Fibroblast of lung (primary cell): Measurements from ENCODE around the gene SCFD2. TPM values are rescaled to one million over a fixed set of nuclear protein-coding genes. Genes with fewer than 3 reads are reported as not detected.

Experiments
- DNase-seq, 2 donors: peaks; one replicate each; pipeline versions ENCODE4 v3.0.0 to v3.0.0-alpha.2; 2010; ENCODE audit warnings: low read depth in 2 of 2
- H2AFZ ChIP-seq: 2 replicates; pipeline ENCODE4 v1.5.1; 2012; ENCODE audit warnings: low read length, control low read depth, inconsistent platforms
- H3K27ac ChIP-seq: 2 replicates; pipeline ENCODE4 v1.5.1; 2011; ENCODE audit warnings: low read length, control low read depth; ENCODE audit not compliant: insufficient read depth
- H3K27me3 ChIP-seq: 2 replicates; pipeline ENCODE4 v1.5.1; 2011; ENCODE audit warnings: mild to moderate bottlenecking, low read length; ENCODE audit not compliant: control insufficient read depth, insufficient read depth
- H3K36me3 ChIP-seq: 2 replicates; pipeline ENCODE4 v1.5.1; 2011; ENCODE audit warnings: low read length; ENCODE audit not compliant: control insufficient read depth, insufficient read depth
- H3K4me1 ChIP-seq: 2 replicates; pipeline ENCODE4 v1.5.1; 2011; ENCODE audit warnings: low read length; ENCODE audit not compliant: control insufficient read depth, insufficient read depth; ENCODE audit errors: extremely low read depth
- H3K4me2 ChIP-seq: 2 replicates; pipeline ENCODE4 v1.5.1; 2011; ENCODE audit warnings: low read length, control low read depth; ENCODE audit not compliant: insufficient read depth; ENCODE audit errors: extremely low read depth
- H3K4me3 ChIP-seq, 4 experiments: fragments of 200-600 bp in 1 of 4; sonication (generic) in 1 of 4; replicated peaks in 1 of 4; 2 replicates each; pipeline ENCODE4 v1.5.1; 2011 to 2016; ENCODE audit warnings: low read length in 4 of 4, low read depth in 3 of 4, mild to moderate bottlenecking in 3 of 4, control low read depth in 2 of 4, inconsistent platforms in 1 of 4, mixed read lengths in 1 of 4; ENCODE audit not compliant: insufficient read depth in 1 of 4; ENCODE audit errors: control extremely low read depth in 1 of 4
- H3K79me2 ChIP-seq: 2 replicates; pipeline ENCODE4 v1.5.1; 2012; ENCODE audit warnings: mild to moderate bottlenecking, low read length, inconsistent platforms; ENCODE audit not compliant: control insufficient read depth, insufficient read depth
- H3K9ac ChIP-seq: 2 replicates; pipeline ENCODE4 v1.5.1; 2011; ENCODE audit warnings: mild to moderate bottlenecking, low read length, control low read depth; ENCODE audit not compliant: insufficient read depth
- H3K9me3 ChIP-seq: 2 replicates; pipeline ENCODE4 v1.5.1; 2012; ENCODE audit warnings: low read depth, low read length; ENCODE audit not compliant: control insufficient read depth, insufficient read depth
- H4K20me1 ChIP-seq: 2 replicates; pipeline ENCODE4 v1.5.1; 2011; ENCODE audit warnings: low read length; ENCODE audit not compliant: control insufficient read depth, insufficient read depth; ENCODE audit errors: extremely low read depth
- EZH2 ChIP-seq: IDR thresholded peaks from 2 replicates; pipeline ENCODE4 v1.5.1; 2012; ENCODE audit warnings: low read length, control low read depth, mild to moderate bottlenecking; ENCODE audit errors: missing control alignments
- polyA plus RNA-seq, 2 donors: library from polyadenylated mRNA; depleted of rRNA in 1 of 2; stranded (reverse) in 1 of 2; unstranded in 1 of 2; fragments of >200 nt; gene quantifications; 2 replicates each; pipeline ENCODE4 v1.2.1, GENCODE V29; 2011 to 2012; ENCODE audit warnings: missing spikeins in 1 of 2
- total RNA-seq: library from RNA; depleted of rRNA; stranded (reverse); fragments of >200 nt; gene quantifications from 2 replicates; pipeline ENCODE4 v1.2.1, GENCODE V29; 2014
- TF ChIP-seq, protein P1 (sequence below), 2 donors: IDR thresholded peaks in 1 of 2; conservative IDR thresholded peaks in 1 of 2; 1 replicate in 1 of 2; 2 replicates in 1 of 2; pipeline ENCODE4 v1.5.1; 2011 to 2012; ENCODE audit warnings: low read length in 2 of 2, control low read depth in 1 of 2, inconsistent platforms in 1 of 2, low read depth in 1 of 2, mild to moderate bottlenecking in 1 of 2

The SCFD2 gene
- total and polyA plus RNA-seq, 2 donors (not counting 1 experiment from before 2014, with no cell fraction given), result 16.2 to 23.1 TPM

DNA sequence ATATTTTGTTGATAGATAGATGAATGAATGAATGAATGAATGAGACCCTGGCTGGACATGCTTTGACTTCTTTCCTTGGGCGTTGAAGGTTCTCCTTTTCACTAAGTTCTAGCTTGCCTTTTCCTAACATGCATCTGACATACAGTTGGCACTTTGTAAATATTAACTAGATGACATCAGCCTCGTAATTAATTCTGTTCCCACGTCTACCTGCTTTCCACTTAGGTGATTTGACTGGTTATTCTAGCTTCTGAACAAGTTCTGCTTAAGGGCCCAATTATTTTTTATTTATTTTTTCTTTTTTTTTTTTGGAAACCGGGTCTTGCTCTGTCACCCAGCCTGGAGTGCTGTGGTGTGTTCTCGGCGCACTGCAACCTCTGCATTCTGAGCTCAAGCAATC lies 517.6 kb downstream of the SCFD2 start:
- no peaks in the 10 kb centered on the region for H3K9me3 ChIP-seq
- peaks cover 2% of the 10 kb centered on the region for H3K27me3 ChIP-seq
- no peak overlapping the region for H3K27ac ChIP-seq
- no peaks in the 10 kb centered on the region for H3K36me3 ChIP-seq
- TF ChIP-seq, protein P1, sequence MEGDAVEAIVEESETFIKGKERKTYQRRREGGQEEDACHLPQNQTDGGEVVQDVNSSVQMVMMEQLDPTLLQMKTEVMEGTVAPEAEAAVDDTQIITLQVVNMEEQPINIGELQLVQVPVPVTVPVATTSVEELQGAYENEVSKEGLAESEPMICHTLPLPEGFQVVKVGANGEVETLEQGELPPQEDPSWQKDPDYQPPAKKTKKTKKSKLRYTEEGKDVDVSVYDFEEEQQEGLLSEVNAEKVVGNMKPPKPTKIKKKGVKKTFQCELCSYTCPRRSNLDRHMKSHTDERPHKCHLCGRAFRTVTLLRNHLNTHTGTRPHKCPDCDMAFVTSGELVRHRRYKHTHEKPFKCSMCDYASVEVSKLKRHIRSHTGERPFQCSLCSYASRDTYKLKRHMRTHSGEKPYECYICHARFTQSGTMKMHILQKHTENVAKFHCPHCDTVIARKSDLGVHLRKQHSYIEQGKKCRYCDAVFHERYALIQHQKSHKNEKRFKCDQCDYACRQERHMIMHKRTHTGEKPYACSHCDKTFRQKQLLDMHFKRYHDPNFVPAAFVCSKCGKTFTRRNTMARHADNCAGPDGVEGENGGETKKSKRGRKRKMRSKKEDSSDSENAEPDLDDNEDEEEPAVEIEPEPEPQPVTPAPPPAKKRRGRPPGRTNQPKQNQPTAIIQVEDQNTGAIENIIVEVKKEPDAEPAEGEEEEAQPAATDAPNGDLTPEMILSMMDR (conservative IDR thresholded peaks at IDR 0.05 in 1 of 2, IDR thresholded peaks at IDR 0.05 in 1 of 2; ENCODE audit: low read depth in 1 of 2, low read length in 2 of 2), result no peak
- TF ChIP-seq EZH2, result no peak
- H3K9ac ChIP-seq, result no peak overlapping the region
- no peaks in the 10 kb centered on the region for H3K79me2 ChIP-seq
- no peak overlapping the region for H3K4me3 ChIP-seq
- no peak overlapping the region for H3K4me2 ChIP-seq
- no peak for DNase-seq
- H4K20me1 ChIP-seq, result no peaks in the 10 kb centered on the region
- H2AFZ ChIP-seq, result no peak overlapping the region
- peaks cover 7% of the 10 kb centered on the region for H3K4me1 ChIP-seq

DNA sequence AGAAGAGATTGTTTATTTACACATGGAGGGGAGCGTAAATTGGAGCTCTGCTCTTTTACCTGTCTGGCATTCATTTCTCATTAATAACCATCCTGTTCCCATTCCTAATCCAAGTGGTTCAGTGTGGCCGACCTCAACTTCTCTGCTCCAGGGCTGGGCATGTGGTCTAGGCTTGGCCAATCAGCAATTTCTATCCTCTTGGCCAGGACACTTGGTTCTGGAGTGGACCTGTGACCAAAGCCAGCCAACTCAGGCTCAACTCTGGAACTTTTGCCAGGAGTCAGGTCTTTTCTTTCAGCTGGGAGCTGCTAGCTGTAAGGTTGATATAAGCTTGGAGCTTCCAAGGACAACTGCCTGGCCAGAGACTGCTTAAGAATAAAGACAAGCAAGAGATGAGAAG lies 519.4 kb downstream of the SCFD2 start:
- H4K20me1 ChIP-seq, result no peaks in the 10 kb centered on the region
- H3K4me2 ChIP-seq, result no peak overlapping the region
- no peak for TF ChIP-seq EZH2
- TF ChIP-seq, protein P1 (conservative IDR thresholded peaks at IDR 0.05 in 1 of 2, IDR thresholded peaks at IDR 0.05 in 1 of 2; ENCODE audit: low read depth in 1 of 2, low read length in 2 of 2), result no peak
- H3K4me3 ChIP-seq, result no peak overlapping the region
- H3K9me3 ChIP-seq, result no peaks in the 10 kb centered on the region
- H3K27me3 ChIP-seq, result peaks cover 2% of the 10 kb centered on the region
- no peaks in the 10 kb centered on the region for H3K4me1 ChIP-seq
- no peak for DNase-seq
- no peaks in the 10 kb centered on the region for H3K79me2 ChIP-seq
- no peak overlapping the region for H3K9ac ChIP-seq
- H2AFZ ChIP-seq, result no peak overlapping the region
- no peak overlapping the region for H3K27ac ChIP-seq
- H3K36me3 ChIP-seq, result no peaks in the 10 kb centered on the region

DNA sequence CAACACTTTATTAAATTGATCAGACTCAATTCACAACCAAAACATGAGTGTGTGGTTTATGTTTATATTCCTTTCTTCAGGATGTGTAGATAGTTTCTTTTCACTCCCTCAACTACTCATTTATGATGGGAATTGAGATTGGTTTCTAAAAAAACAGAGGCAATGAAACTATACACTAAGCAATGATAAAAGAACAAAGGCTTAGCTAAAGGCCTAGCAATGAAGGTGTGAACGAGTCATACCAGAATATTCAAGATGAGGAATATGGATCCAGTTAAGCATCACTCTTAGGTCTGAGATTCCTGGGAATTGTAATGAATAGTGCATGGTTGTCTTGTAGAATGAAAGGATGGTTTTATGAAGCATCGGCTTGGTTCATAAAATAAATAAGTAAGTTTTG lies 521.3 kb downstream of the SCFD2 start:
- no peak overlapping the region for H2AFZ ChIP-seq

More for the DNA sequence above, 521.3 kb downstream of the SCFD2 start:
- Histone ChIP-seq H3K27me3 (peaks cover 2% of the 10 kb centered on the region), H3K4me3 (no peak overlapping the region), H3K9ac (no peak overlapping the region), H3K4me2 (no peak overlapping the region), H3K4me1 (no peaks in the 10 kb centered on the region), H3K27ac (no peak overlapping the region), H3K79me2 (no peaks in the 10 kb centered on the region), H3K36me3 (no peaks in the 10 kb centered on the region), H4K20me1 (no peaks in the 10 kb centered on the region), H3K9me3 (no peaks in the 10 kb centered on the region)
- no peak for DNase-seq
- TF ChIP-seq, protein P1 (conservative IDR thresholded peaks at IDR 0.05 in 1 of 2, IDR thresholded peaks at IDR 0.05 in 1 of 2; ENCODE audit: low read depth in 1 of 2, low read length in 2 of 2), result no peak
- TF ChIP-seq EZH2, result no peak
